NCI-H2029 (cell line): ENCODE data around the gene MVP.
"Not testable (repeated sequence)": the region's sequence is repeated elsewhere in the genome, so short reads cannot be mapped to it uniquely, and the experiment has no call there.

Source experiments
- DNase-seq: peaks from one replicate; lab custom pipeline; 2025; lab: John Stamatoyannopoulos, UW

Gene MVP

DNA sequence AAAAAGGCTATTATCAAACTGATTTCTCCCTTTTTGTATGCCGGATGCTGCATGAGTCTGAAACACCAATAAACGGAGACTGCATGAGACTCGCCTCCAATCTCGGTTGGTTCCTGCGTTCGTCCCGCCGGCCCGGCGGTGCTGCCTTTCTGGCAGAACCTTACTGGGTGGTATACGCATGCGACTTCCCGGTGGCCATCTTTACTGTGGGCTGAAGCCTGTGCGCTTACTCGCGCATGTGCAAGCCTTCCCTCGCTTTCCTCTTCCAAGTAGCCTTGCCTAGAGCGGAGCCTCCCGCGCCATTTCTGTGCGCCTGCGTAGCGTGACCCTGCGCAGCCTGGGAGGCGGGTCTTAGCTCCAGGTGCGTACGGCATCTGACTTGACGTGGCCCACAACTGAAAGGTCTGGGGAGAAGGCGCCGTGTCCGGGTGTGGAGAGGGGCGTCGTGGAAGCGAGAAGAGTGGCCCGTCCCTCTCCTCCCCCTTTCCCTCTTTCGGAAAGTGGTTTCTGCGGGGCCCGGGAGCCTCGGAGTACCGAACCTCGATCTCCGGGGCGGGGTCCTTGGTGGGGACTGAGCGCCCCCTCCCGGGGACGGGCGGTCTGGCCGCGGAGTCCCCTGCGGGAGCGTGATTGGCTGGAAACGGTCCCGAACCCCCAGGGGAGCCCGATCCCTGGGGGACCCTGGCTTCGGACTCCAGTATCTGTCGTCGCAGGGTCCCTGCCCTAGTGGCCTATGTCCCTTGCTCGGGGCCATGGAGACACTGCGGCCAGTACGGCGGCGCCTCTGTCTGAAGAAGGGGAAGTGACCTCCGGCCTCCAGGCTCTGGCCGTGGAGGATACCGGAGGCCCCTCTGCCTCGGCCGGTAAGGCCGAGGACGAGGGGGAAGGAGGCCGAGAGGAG is 4.2 kb upstream of the MVP start, which contains the start of gene PAGR1:
PAGR1 (plus strand) TSS at position 360 of the 901 bp plus-strand sequence; CDS start at position 734, 374 bp downstream.
- peak; percentile 98 for DNase-seq

DNA sequence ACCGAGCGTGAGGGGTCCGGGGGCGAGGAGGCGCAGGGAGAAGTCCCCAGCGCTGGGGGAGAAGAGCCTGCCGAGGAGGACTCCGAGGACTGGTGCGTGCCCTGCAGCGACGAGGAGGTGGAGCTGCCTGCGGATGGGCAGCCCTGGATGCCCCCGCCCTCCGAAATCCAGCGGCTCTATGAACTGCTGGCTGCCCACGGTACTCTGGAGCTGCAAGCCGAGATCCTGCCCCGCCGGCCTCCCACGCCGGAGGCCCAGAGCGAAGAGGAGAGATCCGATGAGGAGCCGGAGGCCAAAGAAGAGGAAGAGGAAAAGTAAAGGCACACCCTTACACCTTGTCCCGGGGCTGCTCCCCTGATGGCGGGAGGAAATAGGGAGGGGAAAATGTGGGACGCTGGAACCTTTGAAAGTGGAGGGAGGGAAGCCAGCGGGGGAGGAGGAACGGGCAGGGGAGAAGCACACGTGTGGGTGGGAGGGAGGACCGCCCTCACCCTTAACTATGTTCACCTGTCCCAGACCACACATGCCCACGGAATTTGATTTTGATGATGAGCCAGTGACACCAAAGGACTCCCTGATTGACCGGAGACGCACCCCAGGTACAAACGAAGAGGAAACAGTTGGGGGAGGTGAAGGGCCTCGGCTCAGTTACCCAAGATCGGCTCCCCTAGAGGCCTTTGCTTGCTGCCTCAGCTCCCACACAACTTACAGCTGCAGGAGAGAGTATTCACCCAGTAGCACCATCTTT is 3.4 kb upstream of the MVP start:
- DNase-seq, result peak; percentile 24

DNA sequence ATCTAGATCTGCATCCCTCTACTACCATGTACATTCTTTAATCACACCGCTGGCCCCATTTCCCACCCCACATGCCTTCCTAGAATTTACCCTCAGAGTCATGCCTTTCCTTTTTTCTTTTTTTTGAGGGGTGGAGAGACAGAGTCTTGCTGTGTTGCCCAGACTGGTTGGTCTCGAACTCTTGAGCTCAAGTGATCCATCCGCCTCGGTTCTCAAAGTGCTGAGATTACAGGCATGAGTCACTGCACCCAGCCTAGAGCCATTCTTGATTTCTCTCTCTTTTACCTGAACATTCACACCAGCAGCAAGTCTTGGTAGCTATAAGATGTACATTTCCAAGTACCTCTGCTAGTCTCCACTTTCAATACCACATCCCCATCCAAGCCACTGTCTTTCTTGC is 2.2 kb upstream of the MVP start:
- no peak for DNase-seq

DNA sequence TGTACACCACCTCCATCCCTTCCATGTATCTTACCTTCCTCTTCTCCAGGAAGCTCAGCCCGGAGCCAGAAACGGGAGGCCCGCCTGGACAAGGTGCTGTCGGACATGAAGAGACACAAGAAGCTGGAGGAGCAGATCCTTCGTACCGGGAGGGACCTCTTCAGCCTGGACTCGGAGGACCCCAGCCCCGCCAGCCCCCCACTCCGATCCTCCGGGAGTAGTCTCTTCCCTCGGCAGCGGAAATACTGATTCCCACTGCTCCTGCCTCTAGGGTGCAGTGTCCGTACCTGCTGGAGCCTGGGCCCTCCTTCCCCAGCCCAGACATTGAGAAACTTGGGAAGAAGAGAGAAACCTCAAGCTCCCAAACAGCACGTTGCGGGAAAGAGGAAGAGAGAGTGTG is 756 bp upstream of the MVP start:
- no peak for DNase-seq

DNA sequence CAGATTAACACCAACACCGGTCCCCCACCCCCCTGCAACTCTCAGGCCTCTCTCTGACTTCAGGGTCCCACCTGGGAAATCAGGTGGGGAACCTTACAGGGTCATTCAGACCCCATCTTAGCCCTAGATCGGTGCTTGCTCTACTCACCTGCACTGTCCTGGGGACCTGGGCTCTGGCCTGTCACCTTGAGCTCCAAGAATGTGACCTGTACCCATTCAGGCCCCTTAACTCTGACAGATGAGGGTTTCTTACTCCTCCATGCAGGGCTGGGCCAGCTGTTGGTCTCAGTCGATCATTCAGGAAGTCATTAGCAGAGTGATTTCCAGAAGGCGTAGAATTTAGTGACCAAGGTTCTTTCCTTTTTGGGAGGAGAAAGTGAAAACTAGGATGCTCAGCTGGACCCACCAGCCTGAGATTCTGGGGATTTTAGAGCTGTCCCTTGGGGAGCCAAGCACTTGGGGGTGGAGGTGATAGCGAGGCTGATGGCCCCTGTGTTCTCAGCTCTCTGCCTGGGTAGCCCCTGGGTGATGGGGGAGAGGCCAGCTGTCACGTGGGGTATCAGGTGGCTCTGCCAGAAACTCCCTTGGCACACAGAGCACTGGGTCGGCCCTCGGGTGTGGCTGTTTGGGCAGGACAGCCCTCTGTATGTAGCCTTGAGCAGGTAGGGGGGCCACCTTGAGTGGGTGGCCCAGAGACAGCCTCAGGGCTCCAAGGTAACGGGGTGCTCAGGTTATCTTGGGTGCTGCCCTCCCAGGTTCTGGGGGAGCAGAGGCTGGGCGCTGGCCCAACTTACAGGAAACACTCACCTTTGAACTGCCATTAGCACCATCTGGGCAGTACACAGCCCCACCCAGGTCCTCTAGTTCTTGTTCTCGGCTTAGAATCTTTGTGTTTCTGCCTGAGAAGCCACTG is 724 bp downstream of the MVP start:
- no peak for DNase-seq

DNA sequence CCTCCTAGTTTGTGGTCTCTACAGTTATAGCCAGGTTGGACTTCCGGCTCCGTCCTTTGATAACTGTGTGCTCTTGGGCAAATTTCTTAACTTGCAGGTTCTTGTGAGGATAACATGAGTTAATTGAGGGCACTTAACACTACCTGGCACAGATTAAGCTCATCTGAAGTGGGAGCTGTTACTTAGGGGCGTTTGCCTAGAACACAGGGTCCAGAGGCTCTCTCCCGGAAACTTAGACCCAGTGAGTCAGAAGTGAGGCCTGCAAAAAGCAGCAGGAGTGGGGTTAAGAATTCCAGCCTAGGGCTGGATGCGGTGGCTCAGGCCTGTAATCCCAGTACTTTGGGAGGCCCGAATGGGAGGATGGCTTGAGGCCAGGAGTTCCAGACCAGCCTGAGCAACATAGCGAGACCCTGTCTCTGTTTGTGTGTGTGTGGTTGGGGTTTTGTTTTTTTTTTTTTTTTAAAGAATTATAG is 1.4 kb downstream of the MVP start:
- no peak for DNase-seq

DNA sequence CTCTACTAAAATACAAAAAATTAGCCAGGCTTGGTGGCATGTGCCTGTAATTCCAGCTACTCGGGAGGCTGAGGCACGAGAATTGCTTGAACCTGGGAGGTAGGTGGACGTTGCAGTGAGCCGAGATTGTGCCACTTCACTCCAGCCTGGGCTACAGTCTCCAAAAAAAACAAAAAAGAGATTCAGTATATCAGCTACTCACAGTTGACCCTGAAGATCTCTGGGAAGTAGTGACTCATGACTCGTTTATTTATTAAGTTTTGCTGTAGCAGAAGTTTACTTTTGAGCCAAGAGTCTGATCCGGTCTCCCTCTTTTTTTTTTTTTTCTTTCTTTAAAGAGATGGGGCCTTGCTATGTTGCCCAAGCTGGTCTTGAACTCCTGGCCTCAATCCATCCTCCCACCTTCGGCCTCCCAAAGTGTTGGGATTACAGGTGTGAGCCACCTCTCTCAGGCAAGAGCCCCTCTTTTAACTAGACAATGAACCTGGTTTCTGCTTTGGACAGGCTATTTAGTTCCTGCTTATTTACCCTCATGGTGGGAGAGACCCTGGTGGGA is 4.4 kb downstream of the MVP start:
- DNase-seq, result no peak

DNA sequence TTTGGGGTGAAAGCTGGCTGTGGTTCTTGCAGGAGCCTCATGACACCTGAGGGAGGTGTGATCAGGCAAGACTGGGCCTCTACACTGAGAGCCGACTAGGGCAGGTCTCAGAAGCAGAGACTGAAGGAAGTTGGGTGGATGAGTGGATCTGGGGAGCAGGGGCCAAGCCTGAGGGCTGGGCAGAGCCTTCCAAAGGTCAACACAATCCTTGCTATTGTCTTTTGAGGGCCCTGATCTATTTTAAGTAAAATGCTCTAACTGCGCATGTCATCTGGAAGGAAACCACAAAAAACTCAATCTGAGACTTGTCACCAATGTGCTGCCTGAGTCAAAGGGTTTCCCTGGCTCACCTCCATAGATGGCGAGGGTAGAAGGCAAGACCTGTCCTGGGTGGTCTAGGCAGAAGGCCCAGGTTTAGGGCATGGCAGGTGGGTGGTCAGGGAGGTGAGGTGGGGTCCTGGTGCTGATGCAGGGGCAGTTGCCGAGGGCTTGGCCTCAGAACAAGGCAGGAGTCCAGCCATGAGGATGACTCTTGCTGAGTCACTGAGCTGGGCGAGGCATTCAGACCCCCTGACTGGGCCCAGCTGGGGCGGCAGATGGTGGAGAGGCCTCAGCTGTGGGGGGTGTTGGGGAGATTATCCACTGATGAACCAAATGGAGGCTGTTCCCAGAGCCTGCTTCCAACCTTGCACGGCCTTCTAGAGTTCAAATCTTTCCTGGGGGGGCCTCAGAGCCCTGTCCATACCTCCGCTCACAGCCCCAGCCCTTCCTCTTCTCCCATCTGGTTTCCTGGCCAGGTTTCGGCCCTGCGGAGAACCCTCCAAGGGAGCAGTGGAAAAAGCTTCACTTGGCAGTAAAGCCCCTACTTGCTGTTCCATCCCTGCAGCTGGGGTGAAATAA is 5.1 kb downstream of the MVP start:
- no peak for DNase-seq

DNA sequence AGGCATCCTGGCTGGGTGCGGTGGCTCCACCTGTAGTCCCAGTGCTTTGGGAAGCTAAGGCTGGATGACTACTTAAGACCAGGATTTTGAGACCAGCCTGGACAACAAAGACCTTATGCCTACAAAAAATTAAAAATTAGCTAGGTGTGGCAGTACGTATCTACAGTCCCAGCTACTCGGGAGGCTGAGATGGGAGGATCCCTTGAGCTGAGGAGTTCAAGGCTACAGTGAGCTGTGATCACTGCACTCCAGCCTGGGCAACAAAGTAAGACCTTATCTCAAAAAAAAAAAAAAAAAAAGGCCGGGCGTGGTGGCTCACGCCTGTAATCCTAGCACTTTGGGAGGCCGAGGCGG is 6.1 kb downstream of the MVP start:
- DNase-seq, result no peak

DNA sequence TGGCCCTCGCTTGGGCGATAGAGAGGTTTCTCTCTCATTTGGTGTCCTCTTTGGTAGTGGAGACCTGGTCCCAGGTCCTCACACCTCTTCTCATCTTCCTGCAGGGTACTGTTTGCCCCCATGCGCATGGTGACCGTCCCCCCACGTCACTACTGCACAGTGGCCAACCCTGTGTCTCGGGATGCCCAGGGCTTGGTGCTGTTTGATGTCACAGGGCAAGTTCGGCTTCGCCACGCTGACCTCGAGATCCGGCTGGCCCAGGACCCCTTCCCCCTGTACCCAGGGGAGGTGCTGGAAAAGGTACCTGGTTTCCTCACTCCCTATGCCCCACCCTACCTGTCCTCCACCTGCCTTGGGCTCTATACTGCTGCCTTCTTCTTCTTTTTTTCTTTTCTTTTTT is 10.5 kb downstream of the MVP start:
- DNase-seq, result no peak

DNA sequence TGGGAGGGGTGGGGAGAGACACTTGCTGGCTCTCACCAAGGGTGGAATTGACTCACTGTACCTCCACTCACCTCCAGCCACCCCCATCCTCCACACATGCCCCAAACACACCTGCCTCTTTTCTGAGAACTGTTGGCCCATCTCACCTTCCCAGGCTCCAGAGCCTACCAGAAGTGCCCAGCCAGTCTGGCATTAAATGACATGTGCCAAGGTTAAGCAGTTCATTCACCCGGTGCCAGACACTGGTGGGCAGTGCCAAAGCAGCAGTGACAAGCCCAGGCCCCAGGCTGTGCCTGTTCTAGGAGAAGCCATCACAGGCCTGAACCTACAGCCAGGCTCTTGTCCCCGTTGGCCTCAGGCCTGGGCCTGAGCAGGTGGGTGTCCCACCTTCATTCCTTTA is 11.2 kb downstream of the MVP start:
- no peak for DNase-seq

DNA sequence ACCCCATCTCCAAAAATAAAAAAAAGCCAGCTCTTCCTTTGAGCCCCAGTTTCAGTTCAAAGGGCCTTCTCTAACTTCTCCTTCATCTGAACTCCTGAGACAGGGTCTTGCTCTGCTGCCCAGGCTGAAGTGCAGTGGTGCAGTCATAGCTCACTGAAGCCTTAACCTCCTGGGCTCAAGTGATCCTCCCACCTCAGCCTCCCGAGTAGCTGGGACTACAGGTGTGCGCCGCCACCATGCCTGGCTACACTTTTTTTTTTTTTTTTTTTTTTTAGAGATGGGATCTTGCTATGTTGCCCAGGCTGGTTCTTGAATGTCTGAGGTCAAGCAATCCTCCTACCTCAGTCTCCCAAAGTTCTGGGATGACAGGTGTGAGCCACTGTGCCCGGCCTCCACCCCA is 13.0 kb downstream of the MVP start:
- not testable (repeated sequence) for DNase-seq

DNA sequence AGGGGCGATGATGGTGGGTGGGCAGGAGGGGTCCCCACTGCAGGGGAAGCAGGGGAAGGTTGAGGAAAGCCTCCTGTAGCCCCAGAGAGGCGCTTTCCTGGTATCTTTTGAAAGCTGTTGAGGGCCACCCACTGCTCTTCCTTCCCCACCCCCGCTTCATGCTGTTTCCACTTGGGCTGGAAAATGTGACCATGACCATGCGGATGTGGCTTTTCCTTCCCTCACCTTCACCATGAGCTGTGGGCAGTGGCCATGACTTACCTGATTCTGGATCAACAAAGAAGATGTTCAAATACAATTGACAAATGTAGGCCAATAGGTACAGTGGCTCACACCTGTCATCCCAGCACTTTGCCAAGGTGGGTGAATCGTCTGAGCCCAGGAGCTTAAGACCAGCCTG is 13.8 kb downstream of the MVP start:
- no peak for DNase-seq

DNA sequence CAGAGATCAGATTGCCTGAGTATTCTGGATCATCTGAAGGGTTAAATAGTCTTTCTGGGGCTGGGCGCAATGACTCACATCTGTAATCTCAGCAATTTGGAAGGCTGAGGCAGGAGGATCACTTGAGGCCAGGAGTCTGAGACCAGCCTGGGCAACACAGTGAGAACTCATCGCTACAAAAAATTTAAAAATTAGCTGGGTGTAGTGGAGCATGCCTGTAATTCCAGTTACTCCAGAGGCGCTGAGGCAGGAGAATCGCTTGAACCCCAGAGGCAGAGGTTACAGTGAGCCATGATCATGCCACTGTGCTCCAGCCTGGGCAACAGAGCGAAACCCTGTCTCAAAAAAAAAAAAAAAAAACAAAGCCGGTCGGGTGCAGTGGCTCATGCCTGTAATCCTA is 15.7 kb downstream of the MVP start:
- no peak for DNase-seq

DNA sequence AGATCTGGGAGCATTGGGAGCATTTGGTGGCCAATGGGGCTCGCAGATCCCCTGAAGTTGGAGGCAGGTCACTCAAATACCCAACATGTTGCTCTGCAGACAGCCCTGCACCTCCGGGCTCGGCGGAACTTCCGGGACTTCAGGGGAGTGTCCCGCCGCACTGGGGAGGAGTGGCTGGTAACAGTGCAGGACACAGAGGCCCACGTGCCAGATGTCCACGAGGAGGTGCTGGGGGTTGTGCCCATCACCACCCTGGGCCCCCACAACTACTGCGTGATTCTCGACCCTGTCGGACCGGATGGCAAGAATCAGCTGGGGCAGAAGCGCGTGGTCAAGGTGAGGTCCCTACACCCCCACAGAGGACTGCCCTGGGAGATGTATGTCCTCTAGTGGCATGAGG is 16.4 kb downstream of the MVP start:
- DNase-seq, result no peak

DNA sequence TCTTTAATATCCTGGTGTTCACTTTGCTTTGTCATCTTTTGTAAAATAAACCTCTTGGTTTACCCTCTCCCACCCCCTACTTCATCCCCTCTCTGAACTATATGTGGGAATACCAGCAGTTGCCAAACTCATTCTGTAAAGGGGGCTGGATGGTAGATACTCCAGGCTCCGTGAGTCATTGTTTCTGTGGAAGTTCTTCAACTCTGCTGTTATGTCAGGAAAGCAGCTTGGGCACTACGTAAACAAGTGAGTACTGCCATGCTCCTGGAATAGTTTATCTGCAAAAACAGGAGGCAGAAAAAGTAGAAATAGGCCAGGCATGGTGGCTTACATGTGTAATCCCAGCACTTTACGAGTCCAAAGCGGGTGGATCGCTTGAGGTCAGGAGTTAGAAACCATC is 17.6 kb downstream of the MVP start:
- no peak for DNase-seq

DNA sequence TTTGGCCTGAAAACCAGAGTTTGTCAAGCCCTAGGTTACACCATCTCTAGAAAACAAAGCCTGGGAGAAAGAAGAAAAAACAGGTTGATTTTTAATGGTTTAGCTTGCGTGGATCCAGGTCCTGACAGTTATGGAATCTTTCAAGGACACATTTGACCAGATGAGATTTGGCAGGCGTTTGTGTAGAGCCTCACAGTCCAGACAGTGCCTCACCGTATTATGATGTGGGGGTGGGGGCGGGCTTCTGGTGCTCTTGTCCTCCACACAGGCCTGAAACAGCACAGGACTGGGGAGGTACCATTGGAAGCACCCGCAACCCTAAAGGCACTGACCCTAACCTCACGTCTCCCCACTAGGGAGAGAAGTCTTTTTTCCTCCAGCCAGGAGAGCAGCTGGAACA is 19.6 kb downstream of the MVP start:
- no peak for DNase-seq

DNA sequence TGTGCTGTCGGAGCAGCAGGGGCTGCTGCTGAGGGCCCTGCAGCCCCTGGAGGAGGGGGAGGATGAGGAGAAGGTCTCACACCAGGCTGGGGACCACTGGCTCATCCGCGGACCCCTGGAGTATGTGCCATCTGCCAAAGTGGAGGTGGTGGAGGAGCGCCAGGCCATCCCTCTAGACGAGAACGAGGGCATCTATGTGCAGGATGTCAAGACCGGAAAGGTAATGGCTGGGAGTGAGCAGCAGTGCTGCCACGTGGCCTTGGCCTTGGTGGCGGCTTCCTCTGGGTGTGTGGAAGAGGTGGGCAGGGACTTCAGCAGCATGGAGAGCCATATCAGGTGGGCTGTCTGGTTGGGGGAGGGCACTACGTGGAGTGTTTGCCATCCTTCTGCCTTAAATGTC is 20.0 kb downstream of the MVP start:
- DNase-seq, result no peak

DNA sequence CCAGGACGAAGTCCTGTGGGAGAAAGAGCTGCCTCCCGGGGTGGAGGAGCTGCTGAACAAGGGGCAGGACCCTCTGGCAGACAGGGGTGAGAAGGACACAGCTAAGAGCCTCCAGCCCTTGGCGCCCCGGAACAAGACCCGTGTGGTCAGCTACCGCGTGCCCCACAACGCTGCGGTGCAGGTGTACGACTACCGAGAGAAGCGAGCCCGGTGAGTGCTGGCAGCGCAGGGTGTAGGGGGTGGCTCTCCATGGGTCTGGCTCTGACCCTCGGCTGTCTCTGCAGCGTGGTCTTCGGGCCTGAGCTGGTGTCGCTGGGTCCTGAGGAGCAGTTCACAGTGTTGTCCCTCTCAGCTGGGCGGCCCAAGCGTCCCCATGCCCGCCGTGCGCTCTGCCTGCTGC is 21.4 kb downstream of the MVP start:
- DNase-seq, result no peak

DNA sequence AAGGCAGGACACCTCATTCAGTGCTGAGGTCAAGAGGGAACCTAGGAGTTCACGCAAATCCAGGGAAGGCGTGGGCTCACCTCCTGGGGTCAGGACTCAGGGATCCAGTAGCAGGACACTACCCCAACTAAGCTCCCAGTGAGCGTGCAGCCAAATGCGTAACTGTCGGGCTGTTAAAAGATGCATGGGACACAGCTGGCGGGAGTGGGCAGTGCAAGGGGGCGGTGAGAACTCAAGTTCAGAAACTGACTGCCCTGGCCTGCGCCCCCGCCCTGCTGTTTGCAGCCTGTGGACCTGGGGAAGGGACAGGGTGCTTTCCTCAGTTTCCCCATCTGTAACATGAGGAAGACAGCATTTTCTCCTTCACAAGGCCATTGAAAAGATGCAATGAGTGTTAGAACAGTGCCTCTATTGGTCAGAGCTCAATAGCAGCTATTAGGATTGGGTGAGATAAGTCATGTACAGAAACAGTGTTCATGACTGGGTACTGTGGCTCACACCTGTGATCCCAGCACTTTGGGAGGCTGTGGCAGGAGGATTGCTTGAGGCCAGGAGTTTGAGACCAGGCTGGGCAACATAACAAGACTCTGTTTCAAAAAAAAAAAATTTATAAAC is 22.6 kb downstream of the MVP start:
- no peak for DNase-seq
